Measurements from ENCODE around the gene MST1.

GRCh38 chr3:49705390-49705960 is 16.2 kb upstream of the MST1 start:
- TF ChIP-seq POLR2A (IDR thresholded peaks at IDR 0.05): no peak
- TF ChIP-seq, protein P1, sequence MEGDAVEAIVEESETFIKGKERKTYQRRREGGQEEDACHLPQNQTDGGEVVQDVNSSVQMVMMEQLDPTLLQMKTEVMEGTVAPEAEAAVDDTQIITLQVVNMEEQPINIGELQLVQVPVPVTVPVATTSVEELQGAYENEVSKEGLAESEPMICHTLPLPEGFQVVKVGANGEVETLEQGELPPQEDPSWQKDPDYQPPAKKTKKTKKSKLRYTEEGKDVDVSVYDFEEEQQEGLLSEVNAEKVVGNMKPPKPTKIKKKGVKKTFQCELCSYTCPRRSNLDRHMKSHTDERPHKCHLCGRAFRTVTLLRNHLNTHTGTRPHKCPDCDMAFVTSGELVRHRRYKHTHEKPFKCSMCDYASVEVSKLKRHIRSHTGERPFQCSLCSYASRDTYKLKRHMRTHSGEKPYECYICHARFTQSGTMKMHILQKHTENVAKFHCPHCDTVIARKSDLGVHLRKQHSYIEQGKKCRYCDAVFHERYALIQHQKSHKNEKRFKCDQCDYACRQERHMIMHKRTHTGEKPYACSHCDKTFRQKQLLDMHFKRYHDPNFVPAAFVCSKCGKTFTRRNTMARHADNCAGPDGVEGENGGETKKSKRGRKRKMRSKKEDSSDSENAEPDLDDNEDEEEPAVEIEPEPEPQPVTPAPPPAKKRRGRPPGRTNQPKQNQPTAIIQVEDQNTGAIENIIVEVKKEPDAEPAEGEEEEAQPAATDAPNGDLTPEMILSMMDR (IDR thresholded peaks at IDR 0.05 in 4 of 5, conservative IDR thresholded peaks at IDR 0.05 in 1 of 5): no peak

All from gastrocnemius medialis (tissue), 4 donors.